8988T (cell line): ENCODE data around the gene DIS3L2.
"Not testable (repeated sequence)": the region's sequence is repeated elsewhere in the genome, so short reads cannot be mapped to it uniquely, and the experiment has no call there.

Source experiments
- DNase-seq: peaks from one replicate; pipeline ENCODE4 v3.0.0; 2011

Gene DIS3L2

DNA sequence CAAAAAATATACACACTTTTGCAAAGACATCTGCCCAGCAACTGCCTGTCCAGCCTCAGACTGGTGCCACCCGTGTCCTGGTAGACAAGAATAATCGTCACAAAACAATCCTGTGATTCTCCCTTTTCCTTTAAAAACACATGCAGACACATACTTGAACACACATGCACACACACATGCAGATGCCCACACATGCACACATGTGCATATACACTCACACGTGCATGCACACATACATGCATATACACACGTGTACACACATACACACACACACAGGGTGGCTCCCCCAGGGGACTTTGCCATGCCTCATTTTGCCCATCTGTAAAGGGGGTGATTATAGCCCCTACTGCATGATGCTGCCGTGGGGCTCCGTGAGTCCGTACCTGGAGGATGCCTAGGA lies 392.1 kb downstream of the DIS3L2 start:
- no peak for DNase-seq

DNA sequence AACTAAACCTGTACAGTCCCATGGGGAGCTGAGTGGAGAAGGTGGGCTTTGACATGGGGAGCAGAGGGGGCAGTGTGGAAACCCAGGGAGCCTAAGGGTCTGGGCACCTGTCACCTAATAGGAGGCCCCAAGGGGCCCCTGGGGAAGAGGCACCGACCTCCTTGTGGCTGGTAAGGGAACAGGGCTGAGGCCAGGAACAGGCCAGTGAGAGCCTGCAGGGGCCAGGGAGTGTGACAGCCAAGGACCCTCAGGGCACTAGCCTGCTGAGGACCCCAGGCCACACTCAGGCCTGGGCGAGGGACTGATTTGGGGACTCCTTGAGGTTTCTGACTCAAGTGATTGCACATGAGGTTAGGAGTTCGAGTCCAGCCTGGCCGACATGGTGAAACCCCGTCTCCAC lies 392.6 kb downstream of the DIS3L2 start:
- DNase-seq: no peak

DNA sequence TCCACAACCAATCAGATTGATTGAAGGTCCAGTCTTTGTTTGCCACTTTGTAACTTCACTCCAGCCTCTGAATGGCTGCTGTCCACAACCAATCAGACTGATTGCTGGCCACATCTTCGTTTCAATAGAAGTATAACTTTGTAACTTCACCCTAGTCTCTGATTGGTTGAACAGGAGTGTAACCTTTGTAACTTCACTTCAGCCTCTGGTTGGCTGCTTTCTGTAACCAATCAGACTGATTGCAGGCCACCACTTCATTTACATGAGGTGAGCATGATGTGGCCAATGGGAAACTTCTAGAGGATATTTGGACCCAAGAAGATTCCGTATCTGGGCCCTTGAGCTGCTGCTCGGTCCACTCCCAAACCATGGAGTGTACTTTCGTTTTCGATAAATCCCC lies 400.1 kb downstream of the DIS3L2 start:
- DNase-seq: no peak

DNA sequence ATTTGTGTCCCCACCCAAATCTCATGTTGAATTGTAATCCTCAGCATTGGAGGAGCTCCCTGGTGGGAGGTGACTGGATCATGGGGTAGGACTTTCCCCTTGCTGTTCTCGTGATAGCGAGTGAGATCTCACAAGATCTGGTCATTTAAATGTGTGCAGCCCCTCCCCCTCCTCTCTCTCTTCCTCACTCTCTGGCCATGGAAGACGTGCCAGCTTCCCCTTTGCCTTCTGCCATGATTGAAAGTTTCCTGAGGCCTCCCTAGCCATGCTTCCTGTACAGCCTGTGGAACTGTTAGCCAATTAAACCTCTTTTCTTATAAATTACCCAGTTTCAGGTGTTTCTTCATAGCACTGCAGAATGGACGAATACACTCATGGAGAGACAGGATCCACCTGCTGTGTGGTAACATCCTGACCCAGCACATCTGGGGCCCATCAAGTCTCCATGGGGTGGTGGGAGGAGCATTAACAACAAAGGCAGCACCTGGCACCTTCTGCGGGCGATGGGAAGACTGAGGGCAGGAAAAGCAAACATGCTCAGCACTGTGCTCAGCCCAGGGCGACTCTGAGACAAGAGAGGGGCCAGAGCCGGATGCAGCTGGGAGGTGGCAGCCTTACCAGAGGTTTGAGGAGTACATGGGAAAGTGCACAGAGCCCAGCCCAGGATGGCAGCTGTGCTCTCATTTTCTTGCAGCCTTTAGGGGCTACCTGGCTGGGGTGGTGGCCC lies 400.8 kb downstream of the DIS3L2 start:
- DNase-seq: no peak

DNA sequence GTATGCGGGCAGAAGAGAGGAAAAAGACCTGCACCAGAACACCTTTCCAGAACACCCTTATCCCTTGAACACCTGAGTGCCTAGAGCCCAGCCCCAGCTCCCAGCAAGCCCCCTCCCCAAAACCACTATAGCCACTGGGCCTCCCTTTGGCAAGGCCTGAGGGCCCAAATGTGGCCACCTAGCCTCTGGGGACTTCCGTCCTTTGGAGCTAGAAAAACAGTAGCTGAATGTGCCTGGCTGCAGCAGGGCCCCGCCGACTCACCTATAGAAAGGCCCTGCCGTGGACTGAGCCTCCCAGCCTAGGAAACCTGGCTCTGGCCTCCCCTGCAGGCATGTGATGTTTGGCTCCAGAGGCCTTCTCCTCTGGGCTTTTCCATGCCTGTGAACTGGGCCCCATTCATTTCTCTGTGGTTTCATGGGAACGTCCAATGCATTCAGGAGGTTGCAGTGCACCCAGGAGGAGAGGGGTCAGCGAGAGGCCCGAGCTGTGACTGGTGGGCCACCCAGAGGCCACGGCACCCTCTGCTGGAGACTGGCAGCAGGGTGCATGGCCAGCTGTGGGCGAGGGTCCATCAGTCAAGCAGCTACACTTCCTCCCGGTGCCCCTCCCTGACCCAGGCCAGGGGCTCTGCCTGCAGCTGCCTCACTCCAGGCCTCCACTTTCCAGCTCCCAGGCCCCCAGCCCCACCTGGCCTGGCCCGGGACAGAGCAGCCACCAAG lies 401.7 kb downstream of the DIS3L2 start:
- not testable (repeated sequence) for DNase-seq

DNA sequence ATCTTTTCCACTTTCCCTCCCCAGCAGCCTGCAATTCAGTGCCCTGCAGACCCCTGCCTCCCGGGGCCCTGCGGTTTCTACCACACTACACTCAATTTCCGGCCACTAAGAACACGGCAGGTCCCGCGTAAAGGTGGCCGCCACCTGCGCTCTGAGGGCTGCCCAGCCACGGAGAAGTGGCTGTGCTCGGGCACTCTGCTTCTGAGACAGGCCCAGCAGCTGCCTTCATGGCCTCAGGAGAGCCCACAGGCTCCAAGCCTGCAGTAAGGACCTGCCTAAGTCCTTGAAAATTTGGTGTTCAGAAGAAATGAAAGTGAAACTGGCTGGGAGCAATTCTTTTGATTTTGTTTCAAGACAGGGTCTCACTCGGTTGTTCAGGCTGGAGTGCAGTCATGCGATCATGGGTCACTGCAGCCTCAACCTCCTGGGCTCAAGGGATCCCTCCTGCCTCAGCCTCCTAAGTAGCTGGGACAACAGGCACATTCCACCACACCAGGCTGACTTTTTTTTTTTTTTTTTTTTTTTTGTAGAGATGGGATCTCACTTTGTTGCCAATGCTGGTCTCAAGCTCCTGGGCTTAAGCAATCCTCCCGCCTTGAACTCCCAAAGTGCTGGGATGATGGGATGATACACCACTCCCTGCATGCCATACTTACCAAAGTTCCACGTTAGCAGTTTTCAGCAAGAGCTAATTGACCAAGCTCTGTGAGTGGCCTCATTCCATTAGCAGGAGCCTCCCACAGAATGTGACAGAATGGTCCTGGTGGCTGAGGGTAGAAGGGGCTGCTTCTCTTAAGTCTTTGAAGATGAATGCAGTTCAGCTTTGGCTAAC lies 402.5 kb downstream of the DIS3L2 start:
- no peak for DNase-seq

DNA sequence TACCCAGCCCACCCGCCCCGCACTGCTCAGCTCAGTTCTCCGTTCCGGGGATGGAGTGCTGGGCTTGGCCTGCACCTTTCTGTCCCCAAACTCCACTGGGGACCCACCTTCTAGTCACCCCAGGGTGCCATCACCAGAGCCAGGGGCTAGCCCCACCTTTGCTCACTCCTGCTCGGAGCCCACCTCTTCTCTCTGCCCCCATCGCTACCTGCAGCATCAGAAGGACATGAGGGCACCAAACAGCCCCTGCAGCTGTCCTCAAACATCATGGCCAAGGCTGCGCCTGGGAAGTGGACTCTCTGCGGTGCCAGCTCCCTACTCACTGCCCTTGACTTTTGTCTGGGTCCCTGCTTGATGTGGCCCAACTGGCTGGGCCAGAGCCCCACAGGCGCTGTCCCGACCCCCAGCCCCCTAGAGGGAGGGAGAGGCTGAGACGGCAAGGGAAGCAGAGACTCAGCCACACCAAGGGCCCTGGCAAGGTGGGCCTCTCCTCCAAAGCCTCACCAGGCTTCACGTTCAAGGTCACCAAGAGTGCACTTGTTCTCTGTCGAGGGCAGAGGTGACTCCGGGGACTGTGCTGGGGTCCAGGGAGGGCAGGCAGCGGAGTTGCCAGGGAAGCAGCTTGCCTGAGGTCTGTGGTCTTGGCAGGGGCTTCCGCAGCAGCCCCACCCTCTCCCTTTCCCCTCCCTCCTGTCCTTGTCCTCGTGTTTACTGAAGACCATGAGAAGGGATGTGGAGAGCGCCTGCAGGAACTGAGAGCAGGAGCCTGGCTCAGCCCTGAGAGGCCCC lies 403.5 kb downstream of the DIS3L2 start:
- not testable (repeated sequence) for DNase-seq

DNA sequence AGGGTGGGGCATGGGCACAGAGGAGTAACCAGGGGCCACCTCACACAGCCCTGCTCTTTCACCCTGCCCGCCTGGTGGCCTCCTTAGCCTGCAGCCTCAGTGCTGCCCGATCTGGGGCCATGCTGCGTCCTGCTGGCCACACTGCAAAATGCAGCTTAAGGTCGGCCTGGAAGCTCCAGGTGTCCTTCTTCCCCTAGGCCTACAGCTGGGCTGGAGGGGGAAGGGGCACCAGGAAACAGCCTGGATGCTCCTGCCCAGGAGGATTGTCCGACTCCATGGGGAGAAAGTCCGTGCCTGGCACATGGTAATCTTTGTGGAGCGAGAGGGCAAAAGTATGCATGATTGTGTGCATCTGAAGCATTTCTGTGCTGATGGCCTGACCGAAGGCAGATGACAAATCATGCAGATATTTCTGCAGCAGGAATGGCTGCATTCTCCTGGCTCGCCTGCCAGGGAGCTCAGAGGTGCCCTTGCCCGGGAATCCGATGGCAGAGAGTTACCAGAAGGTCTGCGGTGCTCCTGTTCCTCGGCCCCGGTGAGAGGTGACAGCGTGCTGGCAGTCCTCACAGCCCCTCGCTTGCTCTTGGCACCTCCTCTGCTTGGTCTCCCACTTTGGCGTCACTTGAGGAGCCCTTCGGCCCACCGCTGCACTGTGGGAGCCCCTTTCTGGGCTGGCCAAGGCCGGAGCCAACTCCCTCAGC lies 404.3 kb downstream of the DIS3L2 start:
- peak; percentile 77 for DNase-seq

DNA sequence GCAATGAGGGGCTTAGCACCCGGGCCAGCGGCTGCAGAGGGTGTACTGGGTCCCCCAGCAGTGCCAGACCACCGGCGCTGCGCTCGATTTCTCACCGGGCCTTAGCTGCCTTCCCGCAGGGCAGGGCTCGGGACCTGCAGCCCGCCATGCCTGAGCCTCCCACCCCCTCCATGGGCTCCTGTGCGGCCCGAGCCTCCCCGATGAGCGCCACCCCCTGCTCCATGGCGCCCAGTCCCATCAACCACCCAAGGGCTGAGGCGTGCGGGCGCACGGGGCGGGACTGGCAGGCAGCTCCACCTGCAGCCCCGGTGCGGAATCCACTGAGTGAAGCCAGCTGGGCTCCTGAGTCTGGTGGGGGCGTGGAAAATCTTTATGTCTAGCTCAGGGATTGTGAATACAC lies 404.9 kb downstream of the DIS3L2 start:
- not testable (repeated sequence) for DNase-seq

DNA sequence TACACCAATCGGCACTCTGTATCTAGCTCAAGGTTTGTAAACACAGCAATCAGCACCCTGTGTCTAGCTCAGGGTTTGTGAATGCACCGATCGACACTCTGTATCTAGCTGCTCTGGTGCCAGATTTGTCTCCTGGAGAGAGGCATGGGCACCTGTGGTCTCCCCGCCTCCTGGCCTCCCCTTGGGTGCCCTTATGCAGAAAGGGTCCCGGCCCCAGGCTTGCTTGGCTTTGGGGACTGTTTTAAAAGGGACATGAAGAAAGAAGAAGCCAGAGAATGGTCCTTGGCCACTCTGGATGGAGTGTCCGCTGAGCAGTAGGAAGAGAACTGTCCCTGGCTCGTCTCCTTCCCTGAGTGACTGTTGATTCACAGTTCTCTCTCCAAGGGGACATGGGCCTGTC lies 405.5 kb downstream of the DIS3L2 start:
- DNase-seq: no peak

DNA sequence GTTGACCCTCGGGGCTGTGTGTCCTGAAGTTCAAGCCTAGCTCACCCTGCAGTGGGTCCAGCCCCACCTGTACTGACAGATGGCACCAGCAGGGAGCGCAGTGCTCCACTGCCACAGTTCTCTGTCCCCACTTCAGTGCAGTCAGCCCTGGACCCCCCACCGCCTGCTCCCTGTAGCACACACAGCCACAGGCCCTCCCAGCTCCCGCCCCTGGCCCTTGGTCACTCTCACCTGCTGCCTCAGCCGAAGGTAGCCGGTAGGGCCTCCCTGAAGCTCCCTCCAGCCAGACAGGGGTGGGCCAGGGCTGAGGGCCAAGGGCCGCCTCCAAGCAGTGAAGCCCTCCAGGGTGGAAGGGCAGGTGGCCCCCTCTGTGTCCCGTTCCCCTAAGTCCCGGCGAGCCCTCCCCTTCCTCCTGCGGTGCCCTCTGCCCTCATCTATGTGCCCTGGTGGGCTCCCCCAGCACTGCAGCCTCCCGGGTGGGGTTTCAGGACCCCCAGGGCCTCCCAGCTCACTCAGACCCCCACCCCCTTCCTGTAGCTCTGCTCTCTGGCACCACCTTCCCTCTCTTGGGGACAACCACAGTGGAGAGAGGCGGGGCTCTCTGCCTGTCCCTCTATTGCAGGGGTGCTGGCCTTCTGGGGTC lies 406.2 kb downstream of the DIS3L2 start:
- peak; percentile 76 for DNase-seq

DNA sequence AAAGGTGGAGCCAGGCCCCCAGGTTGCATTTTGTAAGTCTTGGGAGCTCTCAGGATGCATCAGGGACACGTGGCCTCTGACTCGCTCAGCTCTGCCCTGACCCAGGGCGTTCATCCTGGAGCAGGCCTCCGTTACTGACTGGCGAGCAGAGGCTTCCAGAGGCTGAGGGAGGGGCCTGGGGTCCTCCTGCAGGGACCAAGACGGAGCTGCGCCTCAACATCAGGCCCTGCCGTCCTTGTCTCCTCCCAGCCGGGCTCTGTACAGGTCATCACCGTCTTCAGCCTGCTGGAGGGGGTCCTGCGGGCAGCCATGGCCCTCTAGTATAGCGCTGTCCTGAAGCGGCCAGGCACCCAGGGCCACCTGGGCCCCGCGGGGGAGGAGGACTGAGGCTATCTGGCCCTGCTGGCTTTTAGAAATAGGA lies 406.8 kb downstream of the DIS3L2 start:
- DNase-seq: peak; percentile 56

DNA sequence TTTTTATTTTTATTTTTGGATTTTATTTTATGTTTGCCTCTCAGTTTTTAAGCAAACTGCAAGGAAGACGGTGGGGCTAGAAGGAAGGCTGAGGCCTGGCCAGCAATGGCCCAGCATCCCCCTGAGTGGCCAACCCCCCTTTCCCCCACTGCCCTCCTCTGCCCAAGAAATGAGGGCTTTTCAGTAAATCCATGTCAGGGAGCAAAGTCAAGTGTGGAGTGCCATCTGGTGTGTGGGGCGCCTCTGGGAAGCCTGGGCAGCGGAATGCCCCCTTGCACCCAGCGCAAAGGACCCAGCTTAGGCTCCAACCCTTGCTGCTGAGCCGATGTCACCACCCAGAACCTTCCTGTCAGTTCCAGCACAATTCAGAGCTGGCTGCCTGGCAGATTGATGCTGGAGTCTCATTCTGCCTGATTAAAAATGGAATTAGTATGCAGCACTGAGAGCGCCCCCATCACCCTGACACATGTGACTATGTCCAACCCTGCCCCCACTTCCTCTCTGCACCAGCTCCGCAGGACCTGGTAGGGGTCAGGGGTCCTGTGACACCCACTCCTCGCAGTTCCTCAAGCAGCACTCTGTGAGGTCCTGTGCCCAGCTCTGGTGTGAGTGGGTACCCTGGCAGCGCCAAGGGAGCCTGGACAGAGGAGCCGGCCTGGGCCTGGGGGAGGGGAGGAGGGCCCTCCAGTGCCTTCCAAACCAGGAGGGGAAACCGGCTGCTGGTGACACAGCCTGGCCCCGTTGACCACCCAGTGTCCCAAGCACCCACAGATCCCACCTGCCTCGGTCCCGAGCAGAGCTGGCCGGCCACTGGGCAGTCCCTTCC lies 407.8 kb downstream of the DIS3L2 start:
- no peak for DNase-seq

DNA sequence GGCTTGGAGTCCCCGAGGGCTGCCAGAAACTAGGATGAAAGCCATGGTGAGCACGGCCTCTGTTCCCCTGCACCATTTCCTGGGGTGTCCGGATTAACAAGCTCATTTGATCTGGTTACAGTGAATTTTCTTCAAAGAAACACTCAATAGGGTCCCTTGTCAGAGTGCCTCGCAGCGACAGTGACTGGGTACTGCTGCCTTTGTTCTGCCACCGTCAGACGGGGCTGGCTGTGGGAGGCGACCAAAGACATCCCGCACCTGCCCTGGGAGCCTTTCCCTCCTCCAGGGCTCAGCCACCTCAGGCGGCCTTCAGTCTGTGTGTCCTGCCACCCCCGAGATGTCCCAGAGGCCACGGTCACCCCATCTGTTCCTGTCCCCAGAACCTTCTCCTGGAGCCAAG lies 408.5 kb downstream of the DIS3L2 start:
- not testable (repeated sequence) for DNase-seq

DNA sequence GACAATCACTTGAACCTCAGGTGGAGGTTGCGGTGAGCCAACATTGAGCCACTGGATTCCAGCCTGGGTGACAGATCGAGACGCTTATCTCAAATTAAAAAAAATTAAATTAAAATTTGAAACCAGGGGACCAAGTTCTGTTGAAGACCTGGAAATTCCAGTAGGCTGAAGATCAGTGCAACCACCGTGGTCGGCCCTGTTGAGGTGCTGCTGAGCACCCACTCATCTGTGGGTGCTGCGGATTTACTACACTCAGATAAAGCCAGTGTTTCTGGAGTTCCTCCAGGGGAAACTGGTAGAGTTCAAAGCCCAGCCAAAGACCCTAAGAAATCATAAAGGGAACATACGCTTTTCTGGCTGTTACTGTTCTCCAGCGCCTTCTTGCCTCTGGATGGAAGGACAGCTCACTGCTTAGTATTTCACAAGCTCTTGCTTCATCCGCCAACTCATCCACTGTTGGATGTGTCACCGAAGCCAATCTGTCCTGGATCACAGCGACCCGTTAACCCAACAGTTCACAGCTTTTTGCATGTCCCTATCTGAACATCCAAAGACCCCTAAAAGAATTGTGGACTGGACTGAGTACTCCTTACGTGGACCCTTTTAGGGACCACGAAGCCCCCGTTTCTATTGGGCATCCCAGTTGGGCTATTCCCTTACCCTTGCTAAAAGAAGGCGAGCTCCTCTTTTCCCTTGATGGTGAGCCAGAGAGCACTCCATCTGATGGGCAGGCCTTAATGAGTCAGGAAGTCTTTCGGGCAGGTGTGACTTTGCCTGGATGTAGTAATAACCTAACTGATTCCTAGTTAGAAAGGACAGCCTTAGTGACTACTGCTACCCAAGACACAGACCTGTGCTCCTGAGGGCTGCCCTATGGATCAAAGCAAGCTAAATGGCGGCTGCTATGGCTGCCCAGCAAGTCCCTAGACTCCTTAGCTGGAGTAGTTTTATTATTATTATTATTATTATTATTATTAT lies 411.0 kb downstream of the DIS3L2 start:
- DNase-seq: peak; percentile 61

DNA sequence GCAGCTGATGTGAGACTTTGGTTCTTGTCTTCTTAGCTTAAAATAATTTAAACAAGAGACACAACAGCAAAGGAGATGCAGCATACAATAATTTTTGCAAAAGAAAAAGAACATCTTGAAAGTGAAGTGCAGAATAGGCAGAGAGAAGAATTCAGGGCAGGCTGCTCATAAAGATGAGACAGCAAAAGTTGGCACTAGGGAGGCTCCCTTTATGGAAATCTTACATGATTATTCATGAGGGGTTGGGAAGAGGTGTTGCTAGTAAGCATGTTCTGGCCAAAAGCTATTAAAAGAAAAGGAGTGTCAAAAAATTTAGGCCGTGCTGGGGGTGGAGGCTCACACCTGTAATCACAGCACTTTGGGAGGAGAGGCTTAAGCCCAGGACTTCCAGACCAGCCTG lies 412.8 kb downstream of the DIS3L2 start:
- no peak for DNase-seq

DNA sequence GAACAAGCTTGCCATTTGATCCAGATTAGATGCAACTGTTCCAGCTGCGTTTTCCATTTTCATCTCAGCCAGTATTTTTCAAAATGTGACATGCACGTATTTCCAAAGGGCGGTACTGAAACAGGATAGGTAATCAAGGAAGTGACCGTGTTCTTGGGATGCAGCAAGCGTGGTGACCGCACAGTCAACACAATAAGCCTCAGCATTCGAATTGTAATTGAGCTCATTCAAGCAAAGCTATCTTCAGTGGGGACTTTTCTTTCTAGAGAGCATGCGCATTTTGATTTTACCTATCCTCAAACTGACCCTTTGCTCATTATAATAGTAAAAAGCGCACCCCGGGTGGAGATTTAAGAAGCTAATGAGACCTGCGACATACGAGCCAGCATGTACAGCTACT lies 413.7 kb downstream of the DIS3L2 start:
- DNase-seq: peak; percentile 12

DNA sequence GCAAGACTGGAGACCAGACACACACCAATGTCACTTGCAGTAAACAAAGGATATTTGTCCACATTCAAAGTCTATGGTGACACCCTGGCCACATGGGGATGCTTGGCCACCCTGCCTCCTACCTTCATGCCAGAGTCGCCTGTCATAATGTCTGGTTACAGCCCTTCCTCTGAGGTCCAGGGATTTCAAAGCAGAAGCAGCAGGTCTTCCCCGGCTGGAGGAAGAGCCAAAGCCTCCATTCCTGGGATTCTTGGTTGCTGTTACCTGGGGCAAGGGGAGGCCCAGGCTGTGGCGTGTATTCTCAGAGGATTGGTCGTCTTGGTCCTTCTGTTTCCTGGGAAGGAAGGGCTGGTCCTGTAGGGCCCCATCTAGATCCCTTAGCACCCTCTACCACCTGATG lies 414.7 kb downstream of the DIS3L2 start:
- DNase-seq: peak; percentile 17

DNA sequence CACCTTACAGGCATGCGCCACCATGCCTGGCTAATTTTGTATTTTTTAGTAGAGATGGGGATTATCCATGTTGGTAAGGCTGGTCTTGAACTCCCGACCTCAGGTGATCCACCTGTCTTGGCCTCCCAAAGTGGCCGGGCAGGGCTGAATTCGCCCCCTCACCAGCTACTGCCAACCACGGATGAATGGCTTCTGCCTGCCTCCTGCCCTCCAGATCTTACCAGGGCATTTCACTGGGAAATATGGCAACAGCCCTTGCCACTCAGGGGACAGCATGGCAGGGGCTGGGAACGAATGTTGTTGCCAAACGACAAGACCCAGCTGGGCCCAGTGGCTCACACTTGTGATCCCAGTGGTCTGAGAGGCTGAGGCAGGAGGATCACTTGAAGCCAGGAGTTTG lies 415.2 kb downstream of the DIS3L2 start:
- DNase-seq: no peak
